Measurements from ENCODE around the gene IL4R.
A peak's percentile ranks its signal among the peaks of the same experiment; 100 is the strongest.

IL4R gene

DNA sequence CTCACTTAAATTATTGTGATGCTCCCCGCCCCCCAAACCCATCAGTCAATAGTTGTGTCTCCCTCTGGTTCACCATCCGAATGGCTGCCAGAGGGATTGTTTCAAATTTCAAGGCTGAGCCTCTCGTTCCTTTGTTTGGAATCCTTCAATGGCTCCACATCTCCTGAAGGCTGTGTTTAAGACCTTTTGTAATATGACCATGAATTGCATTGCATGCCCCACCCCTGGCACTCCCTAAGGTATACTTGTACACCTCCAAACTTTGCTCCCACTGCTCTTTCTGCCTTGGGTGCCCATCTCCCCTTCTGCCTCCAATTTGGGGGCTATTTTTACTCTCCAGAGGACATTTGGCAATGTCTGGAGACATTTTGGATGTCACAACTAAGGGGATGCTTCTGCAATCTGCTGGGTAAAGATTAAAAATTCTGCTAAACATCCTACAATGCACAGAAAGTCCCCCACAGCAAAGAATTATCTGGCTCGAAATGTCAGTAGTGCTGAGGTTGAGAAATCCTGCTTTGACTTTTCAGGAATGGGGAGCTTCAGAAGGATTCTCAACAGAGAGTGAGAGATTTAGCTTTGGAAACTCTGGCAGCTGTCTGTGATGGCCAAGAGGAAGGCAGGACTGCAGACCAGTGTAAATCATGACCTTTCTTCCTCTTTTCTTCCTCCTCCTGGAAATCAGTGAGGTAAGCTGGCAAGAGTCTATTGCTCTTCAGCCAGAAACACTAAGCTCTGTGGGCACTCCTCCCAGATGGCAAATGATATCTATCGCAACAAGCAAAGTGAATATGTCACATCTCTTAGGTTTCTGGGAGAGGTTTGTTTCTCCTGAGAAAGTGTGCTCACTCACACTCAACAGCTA, 8.7 kb upstream of the IL4R start:
- Histone ChIP-seq H3K36me3 (ENCODE audit: control insufficient read depth, insufficient read depth, low read length) (no peaks in the 10 kb centered on the region), H3K9ac (ENCODE audit: low read depth, low read length) (no peak overlapping the region), H3K4me3 (ENCODE audit: low read depth, low read length) (no peak overlapping the region), H3K27ac (ENCODE audit: low read depth, low read length) (no peak overlapping the region), H3K27me3 (ENCODE audit: control insufficient read depth, insufficient read depth, low read length) (no peaks in the 10 kb centered on the region), H3K4me1 (ENCODE audit: control insufficient read depth, insufficient read depth, low read length) (no peaks in the 10 kb centered on the region), H3K9me3 (ENCODE audit: control insufficient read depth, insufficient read depth, low read length) (no peaks in the 10 kb centered on the region)

GRCh38 chr16:27305839-27306442, 7.8 kb upstream of the IL4R start:
- H3K9me3 ChIP-seq (ENCODE audit: control insufficient read depth, insufficient read depth, low read length), result no peaks in the 10 kb centered on the region
- no peak overlapping the region for H3K27ac ChIP-seq (ENCODE audit: low read depth, low read length)

GRCh38 chr16:27308792-27309191, 5.0 kb upstream of the IL4R start:
- Histone ChIP-seq H3K36me3 (ENCODE audit: control insufficient read depth, insufficient read depth, low read length) (no peaks in the 10 kb centered on the region), H3K27me3 (ENCODE audit: control insufficient read depth, insufficient read depth, low read length) (peaks cover 6% of the 10 kb centered on the region), H3K27ac (ENCODE audit: low read depth, low read length) (no peak overlapping the region), H3K9me3 (ENCODE audit: control insufficient read depth, insufficient read depth, low read length) (no peaks in the 10 kb centered on the region), H3K9ac (ENCODE audit: low read depth, low read length) (no peak overlapping the region), H3K4me1 (ENCODE audit: control insufficient read depth, insufficient read depth, low read length) (no peaks in the 10 kb centered on the region), H3K4me3 (ENCODE audit: low read depth, low read length) (no peak overlapping the region)

More at GRCh38 chr16:27305839-27306442, 7.8 kb upstream of the IL4R start:
- Histone ChIP-seq H3K27me3 (ENCODE audit: control insufficient read depth, insufficient read depth, low read length) (peaks cover under 1% of the 10 kb centered on the region; the same call in 1 of the 2 replicates), H3K36me3 (ENCODE audit: control insufficient read depth, insufficient read depth, low read length) (no peaks in the 10 kb centered on the region), H3K9ac (ENCODE audit: low read depth, low read length) (no peak overlapping the region), H3K4me1 (ENCODE audit: control insufficient read depth, insufficient read depth, low read length) (no peaks in the 10 kb centered on the region), H3K4me3 (ENCODE audit: low read depth, low read length) (no peak overlapping the region)

GRCh38 chr16:27310576-27311447, 3.0 kb upstream of the IL4R start:
- Histone ChIP-seq H3K27ac (ENCODE audit: low read depth, low read length) (no peak overlapping the region), H3K9ac (ENCODE audit: low read depth, low read length) (no peak overlapping the region), H3K4me3 (ENCODE audit: low read depth, low read length) (no peak overlapping the region), H3K4me1 (ENCODE audit: control insufficient read depth, insufficient read depth, low read length) (peaks cover 6% of the 10 kb centered on the region; the same call in 1 of the 2 replicates), H3K36me3 (ENCODE audit: control insufficient read depth, insufficient read depth, low read length) (no peaks in the 10 kb centered on the region), H3K27me3 (ENCODE audit: control insufficient read depth, insufficient read depth, low read length) (peaks cover 9% of the 10 kb centered on the region), H3K9me3 (ENCODE audit: control insufficient read depth, insufficient read depth, low read length) (no peaks in the 10 kb centered on the region)

- peaks cover 9% of the 10 kb centered on the region for H3K27me3 ChIP-seq (ENCODE audit: control insufficient read depth, insufficient read depth, low read length)
- peaks cover 6% of the 10 kb centered on the region; the same call in 1 of the 2 replicates for H3K4me1 ChIP-seq (ENCODE audit: control insufficient read depth, insufficient read depth, low read length)
- H3K9ac ChIP-seq (ENCODE audit: low read depth, low read length), result no peak overlapping the region
- no peaks in the 10 kb centered on the region for H3K9me3 ChIP-seq (ENCODE audit: control insufficient read depth, insufficient read depth, low read length)
- H3K36me3 ChIP-seq (ENCODE audit: control insufficient read depth, insufficient read depth, low read length), result no peaks in the 10 kb centered on the region
- H3K27ac ChIP-seq (ENCODE audit: low read depth, low read length), result no peak overlapping the region
- no peak overlapping the region for H3K4me3 ChIP-seq (ENCODE audit: low read depth, low read length)
Measured at GRCh38 chr16:27311448-27311830, 2.3 kb upstream of the IL4R start.

- no peaks in the 10 kb centered on the region for H3K36me3 ChIP-seq (ENCODE audit: control insufficient read depth, insufficient read depth, low read length)
- no peak overlapping the region for H3K27ac ChIP-seq (ENCODE audit: low read depth, low read length)
- peaks cover 9% of the 10 kb centered on the region for H3K27me3 ChIP-seq (ENCODE audit: control insufficient read depth, insufficient read depth, low read length)
- no peak overlapping the region for H3K9ac ChIP-seq (ENCODE audit: low read depth, low read length)
- no peaks in the 10 kb centered on the region for H3K9me3 ChIP-seq (ENCODE audit: control insufficient read depth, insufficient read depth, low read length)
- H3K4me1 ChIP-seq (ENCODE audit: control insufficient read depth, insufficient read depth, low read length), result peaks cover 6% of the 10 kb centered on the region; the same call in 1 of the 2 replicates
- H3K4me3 ChIP-seq (ENCODE audit: low read depth, low read length), result no peak overlapping the region
Measured at GRCh38 chr16:27311897-27312303, 1.9 kb upstream of the IL4R start.

GRCh38 chr16:27312580-27313421, 973 bp upstream of the IL4R start:
- H3K4me3 ChIP-seq (ENCODE audit: low read depth, low read length), result peak overlapping the region; percentile 81
- H3K9me3 ChIP-seq (ENCODE audit: control insufficient read depth, insufficient read depth, low read length), result no peaks in the 10 kb centered on the region
- H3K27ac ChIP-seq (ENCODE audit: low read depth, low read length), result no peak overlapping the region
- peaks cover 6% of the 10 kb centered on the region; the same call in 1 of the 2 replicates for H3K4me1 ChIP-seq (ENCODE audit: control insufficient read depth, insufficient read depth, low read length)
- H3K36me3 ChIP-seq (ENCODE audit: control insufficient read depth, insufficient read depth, low read length), result no peaks in the 10 kb centered on the region
- no peak overlapping the region for H3K9ac ChIP-seq (ENCODE audit: low read depth, low read length)
- H3K27me3 ChIP-seq (ENCODE audit: control insufficient read depth, insufficient read depth, low read length), result peaks cover 9% of the 10 kb centered on the region

DNA sequence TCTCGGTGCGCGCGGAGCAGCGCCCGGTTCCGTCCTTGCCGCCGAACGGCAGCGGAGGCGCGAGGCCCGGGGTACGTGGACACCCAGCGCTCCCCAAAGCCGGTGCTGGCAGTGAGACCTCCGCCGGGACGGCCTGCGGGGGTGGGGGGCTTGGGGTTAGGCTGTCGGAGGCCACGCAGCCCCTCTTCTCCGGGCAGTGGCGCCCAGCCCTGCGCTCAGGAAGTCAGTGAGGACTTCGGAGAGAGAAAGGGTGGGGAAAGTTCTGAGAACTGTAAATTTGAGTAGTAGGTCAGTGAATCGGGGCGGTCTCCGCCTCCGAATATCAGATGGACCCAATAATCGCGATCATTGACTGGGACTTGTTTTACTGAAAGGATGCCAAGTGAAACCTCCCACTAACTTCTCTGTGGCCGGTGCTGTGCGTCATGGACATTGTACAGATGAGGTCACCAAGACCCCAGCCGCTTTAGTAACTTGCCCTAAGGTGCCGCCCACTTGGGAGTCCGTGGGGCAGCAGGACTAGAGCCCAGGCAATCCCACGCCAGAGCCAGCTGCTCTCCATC, 468 bp downstream of the IL4R start:
- H3K27me3 ChIP-seq (ENCODE audit: control insufficient read depth, insufficient read depth, low read length), result peaks cover 9% of the 10 kb centered on the region
- peaks cover 11% of the 10 kb centered on the region for H3K4me1 ChIP-seq (ENCODE audit: control insufficient read depth, insufficient read depth, low read length)
- peak overlapping the region; percentile 51 for H3K27ac ChIP-seq (ENCODE audit: low read depth, low read length)
- H3K9ac ChIP-seq (ENCODE audit: low read depth, low read length), result peak overlapping the region; percentile 65
- H3K4me3 ChIP-seq (ENCODE audit: low read depth, low read length), result peak overlapping the region; percentile 81
- H3K9me3 ChIP-seq (ENCODE audit: control insufficient read depth, insufficient read depth, low read length), result no peaks in the 10 kb centered on the region
- H3K36me3 ChIP-seq (ENCODE audit: control insufficient read depth, insufficient read depth, low read length), result no peaks in the 10 kb centered on the region

GRCh38 chr16:27314986-27315332, 1.2 kb downstream of the IL4R start:
- Histone ChIP-seq H3K9ac (ENCODE audit: low read depth, low read length) (no peak overlapping the region), H3K4me3 (ENCODE audit: low read depth, low read length) (0 out of 2 replicates have a peak overlapping the region, but pooled peaks have one; percentile 5), H3K9me3 (ENCODE audit: control insufficient read depth, insufficient read depth, low read length) (no peaks in the 10 kb centered on the region), H3K27ac (ENCODE audit: low read depth, low read length) (no peak overlapping the region), H3K4me1 (ENCODE audit: control insufficient read depth, insufficient read depth, low read length) (peaks cover 11% of the 10 kb centered on the region), H3K36me3 (ENCODE audit: control insufficient read depth, insufficient read depth, low read length) (no peaks in the 10 kb centered on the region), H3K27me3 (ENCODE audit: control insufficient read depth, insufficient read depth, low read length) (peaks cover 9% of the 10 kb centered on the region)

Measured in HUES48 (cell line).